ENCODE results near the gene DCAF6.

DNA sequence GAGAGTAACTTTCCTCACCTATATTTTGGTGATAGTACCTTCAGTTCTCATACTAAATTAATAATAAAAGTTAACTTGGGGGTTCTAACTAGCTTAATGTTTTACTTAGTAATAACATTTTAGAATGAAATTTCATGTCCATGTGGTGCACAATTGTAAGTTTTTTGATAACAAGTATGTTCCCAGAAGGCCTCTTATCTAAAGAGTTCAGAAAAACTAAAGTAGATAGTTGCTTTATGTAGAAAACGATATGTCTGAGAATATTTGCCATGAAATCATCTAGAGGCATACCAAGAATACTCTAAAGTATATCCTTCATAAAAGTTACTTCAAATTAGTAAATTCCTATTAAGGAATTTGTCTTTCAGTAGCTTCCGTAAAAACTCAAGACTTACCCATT lies 12.4 kb upstream of the DCAF6 start:
- TF ChIP-seq, protein P1, sequence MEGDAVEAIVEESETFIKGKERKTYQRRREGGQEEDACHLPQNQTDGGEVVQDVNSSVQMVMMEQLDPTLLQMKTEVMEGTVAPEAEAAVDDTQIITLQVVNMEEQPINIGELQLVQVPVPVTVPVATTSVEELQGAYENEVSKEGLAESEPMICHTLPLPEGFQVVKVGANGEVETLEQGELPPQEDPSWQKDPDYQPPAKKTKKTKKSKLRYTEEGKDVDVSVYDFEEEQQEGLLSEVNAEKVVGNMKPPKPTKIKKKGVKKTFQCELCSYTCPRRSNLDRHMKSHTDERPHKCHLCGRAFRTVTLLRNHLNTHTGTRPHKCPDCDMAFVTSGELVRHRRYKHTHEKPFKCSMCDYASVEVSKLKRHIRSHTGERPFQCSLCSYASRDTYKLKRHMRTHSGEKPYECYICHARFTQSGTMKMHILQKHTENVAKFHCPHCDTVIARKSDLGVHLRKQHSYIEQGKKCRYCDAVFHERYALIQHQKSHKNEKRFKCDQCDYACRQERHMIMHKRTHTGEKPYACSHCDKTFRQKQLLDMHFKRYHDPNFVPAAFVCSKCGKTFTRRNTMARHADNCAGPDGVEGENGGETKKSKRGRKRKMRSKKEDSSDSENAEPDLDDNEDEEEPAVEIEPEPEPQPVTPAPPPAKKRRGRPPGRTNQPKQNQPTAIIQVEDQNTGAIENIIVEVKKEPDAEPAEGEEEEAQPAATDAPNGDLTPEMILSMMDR (IDR thresholded peaks at IDR 0.05) = no peak
- TF ChIP-seq POLR2A (IDR thresholded peaks at IDR 0.05) = no peak

All from lower leg skin (tissue), 3 donors.